HG03469 (cell line): ENCODE measurements around the gene EXD3.
A peak's percentile ranks its signal among the peaks of the same experiment; 100 is the strongest.
"Not testable (repeated sequence)": the region's sequence is repeated elsewhere in the genome, so short reads cannot be mapped to it uniquely, and the experiment has no call there.

Source experiments
- ATAC-seq: cut with Tn5 transposase; IDR thresholded peaks from one replicate; pipeline ENCODE4 v1.9.1; 2021; ENCODE audit warnings: mild to moderate bottlenecking, moderate library complexity, moderate number of reproducible peaks; ENCODE audit not compliant: unreplicated experiment

EXD3 gene, protein sequence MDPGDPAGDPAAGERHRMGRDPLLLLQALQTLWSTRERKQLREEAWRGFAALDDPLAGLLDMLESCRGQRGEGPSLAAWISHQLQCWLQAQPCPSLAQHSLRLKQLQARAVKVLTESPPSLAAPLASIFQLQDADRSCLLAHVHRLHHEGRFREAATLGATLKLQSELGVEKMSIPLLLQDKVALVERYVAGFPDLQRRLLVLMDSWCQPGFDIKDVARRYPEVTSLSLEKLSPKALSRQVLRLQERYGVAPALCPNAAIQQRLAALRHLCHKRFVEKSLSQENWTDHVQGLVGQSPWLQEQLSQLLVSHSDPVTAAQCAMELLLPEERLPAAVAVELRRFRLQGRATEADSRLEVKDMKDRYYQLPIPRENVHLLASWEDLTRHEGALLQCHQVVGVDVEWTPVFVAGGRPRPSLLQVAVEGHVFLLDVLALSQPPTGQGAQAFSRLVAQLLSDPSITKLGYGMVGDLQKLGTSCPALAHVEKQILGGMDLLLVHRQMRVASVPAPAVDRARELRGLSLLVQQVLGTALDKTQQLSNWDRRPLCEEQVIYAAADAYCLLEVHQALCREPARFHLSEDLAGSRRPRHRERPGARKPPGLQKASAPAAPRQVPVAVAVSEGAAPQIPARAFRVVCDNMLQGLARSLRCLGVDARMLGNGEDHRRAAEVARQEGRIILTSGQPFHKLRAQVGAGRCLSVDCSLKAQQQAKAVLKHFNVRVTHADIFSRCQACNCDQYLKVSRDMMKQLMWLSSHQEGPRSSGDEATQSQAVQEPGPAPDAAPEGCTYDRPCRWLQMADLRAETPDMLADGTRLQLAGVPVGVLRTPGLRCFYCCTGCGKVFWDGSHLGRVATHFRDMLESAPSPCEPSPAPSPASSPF

DNA sequence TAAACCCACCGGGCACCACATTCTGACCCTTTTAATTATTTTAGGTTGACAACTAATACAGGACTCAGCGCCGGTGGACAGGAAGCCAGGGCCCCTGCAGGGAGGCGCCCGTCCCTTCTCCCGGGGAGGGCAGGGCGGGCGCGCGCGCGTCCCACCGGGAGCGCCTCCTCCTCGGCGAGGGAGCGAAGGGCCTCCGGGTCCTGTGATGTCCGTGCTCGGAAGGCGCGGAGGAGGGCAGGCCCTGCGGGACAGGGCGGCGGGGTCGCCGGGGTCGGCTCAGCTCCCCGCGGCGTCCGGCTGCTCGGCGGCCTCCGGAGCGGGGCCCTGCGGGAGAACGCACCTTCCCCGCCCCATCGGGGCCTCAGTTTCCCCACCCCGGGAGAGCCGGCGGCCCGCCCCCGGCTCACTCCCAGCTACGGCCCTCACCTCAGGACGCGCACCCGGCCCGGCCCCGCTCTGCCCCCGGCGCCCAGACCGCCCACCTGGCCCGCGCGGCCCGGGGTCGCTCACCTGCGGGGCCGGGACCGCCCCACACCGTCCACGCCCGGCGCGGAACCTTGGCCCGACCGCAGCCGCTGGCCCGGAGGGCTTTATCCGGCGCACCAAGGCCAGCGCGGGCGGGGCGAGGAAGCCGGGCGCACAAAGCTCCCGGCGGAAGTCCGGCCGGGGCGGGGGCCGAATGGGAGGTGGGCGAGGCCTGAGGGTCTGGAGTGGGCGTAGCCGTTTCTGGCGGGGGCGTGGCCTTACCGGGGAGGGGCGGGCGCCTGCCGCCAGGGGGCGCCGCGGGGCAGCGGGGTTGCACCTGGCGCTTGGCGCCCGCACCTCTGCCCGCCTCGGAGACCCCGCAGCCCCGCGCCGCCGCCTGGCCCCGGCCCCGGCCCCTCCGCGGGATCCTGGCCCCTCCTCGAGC lies at the start of gene EXD3, which contains the start of gene NOXA1:
Gene EXD3 (minus strand): TSS at position 559 of the 910 bp plus-strand sequence. CDS start 27,805 bp downstream, outside the sequence.
Gene NOXA1 (plus strand): TSS at position 790 of the 910 bp plus-strand sequence. CDS start 137 bp downstream, outside the sequence.
- ATAC-seq = peak; percentile 61

DNA sequence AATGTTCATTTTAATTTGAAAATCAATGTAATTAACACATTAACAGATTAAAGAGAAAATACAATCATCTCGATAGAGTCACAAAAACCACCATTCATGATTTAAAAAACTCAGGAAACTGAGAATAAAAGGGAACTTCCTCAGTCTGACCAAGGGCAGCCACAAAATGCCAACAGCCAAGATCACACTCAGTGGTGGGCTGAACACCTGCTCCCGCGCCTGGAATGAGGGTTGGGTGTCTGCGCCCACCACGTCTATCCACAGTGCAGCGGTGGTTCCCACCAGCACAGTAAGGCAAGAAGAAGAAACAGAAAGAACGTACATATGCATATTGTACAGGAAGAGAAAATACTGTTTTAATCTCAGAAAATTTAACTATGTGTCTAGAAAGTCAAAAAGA lies 47.8 kb upstream of the EXD3 start:
- no peak for ATAC-seq

GRCh38 chr9:137467896-137468295 lies 44.9 kb upstream of the EXD3 start:
- no peak for ATAC-seq

- ATAC-seq = no peak
Observed at GRCh38 chr9:137467161-137467581, 44.2 kb upstream of the EXD3 start.

DNA sequence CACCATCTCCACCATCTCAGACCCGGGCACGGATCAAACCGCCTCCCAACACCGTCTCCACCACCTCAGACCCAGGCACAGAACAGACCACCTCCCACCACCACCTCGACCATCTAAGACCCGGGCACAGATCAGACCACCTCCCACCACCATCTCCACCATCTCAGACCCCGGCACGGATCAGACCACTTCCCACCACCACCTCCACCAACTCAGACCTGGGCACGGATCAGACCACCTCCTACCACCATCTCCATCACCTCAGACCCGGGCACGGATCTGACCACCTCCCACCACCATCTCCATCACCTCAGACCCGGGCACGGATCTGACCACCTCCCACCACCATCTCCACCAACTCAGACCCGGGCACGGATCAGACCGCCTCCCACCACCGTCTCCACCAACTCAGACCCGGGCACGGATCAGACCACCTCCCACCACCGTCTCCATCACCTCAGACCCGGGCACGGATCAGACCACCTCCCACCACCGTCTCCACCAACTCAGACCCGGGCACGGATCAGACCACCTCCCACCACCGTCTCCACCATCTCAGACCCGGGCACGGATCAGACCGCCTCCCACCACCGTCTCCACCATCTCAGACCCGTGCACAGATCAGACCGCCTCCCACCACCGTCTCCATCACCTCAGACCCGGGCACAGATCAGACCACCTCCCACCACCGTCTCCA lies 43.6 kb upstream of the EXD3 start:
- ATAC-seq = not testable (repeated sequence)

DNA sequence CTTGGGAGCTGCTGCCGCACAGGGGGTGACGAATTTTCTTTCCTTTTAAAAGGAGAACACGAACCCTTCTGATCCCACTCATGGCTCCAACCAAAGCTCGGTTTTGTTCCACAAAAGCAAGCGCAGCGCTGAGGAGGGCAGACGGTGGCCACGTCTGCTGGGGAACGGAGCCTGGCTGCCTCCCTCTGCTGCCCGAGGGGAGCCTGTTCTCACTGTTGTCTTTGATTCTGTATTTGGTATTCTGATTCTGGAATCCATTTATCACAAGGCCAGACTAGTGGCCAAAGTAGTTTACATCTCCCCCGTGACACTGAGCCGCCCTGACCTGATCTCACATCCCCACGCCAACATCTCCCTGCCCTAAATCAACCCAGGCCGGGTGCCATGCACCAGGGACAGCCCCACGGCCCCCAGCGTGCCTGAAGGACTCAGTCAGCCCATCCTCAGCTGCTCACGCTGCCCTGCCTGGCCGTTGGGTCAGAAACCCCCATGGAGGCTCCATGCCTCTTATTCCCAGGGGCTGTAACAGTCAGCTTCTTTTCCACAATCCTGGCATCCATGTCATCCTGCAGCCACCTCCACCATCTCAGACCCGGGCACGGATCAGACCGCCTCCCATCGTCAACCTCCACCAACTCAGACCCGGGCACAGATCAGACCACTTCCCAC lies 42.9 kb upstream of the EXD3 start:
- ATAC-seq = no peak

DNA sequence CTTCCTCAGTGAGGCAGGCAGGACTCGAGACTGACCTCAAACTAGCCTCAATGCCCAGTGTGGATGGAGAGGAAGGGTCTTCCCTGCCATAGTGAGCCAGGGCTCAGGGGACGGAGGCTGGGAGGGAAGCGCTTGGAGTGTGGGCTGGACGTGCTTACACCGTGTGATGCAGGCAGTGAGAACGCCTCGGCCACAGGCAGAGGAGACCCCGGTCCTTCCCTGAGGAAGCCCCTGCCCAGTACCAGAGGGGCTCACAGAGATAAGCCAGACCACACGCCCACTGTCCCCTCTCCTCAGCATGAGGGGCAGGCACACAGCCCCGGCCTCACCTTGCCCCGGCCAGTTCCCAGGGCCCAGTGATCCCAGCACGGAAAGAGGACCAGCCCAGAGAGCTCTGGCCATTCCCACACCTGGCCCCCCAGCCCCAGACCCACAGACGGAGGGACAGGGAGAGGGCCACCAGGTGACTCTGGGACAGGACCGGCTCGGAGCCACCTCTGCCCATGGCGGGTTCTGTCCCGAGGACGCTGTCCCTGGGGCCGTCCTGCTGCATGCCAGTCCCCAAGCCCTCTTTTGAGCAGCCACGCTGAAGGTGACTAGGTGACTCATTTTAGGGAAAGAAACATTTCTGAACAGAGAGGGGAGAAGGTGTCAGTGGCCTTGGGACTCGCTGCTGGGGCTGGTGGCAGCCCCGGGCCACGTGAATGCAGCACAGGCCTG lies 42.2 kb upstream of the EXD3 start:
- no peak for ATAC-seq

- no peak for ATAC-seq
Observed at GRCh38 chr9:137464291-137464999, 41.5 kb upstream of the EXD3 start.

GRCh38 chr9:137463931-137464290 lies 40.9 kb upstream of the EXD3 start:
- ATAC-seq = no peak

GRCh38 chr9:137462986-137463930 lies 40.3 kb upstream of the EXD3 start:
- ATAC-seq = no peak

DNA sequence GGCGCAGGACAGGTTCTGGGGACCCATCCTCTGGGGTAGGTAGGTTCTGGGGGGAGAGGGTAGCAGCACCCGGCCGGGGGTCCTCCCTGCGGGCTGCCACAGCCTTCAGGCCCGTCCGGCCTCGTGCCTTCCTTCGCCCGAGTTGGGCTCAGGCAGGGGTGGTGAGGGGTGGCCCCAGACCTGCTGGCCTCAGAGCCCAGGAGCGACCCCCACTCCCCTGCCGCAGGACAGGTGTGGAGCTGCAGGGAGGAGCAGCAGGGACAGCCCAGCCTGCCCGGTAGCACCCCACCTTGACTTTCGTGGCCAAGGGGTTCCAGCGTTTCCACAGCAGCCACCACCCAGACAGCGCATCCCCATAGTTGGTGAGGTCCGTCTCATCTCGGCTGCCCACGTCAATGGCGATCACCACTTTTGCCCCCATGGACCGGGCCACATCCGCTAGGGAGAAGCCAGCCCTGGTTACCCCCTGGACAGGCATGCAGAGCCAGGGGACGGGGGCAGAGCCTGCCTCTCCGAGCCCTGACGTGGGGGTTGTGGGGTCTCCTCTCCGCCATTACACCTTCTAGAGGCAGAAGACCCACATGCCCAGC lies 39.5 kb upstream of the EXD3 start:
- no peak for ATAC-seq

GRCh38 chr9:137461663-137462395 lies 38.9 kb upstream of the EXD3 start:
- ATAC-seq = no peak

- ATAC-seq = no peak
Observed at GRCh38 chr9:137461316-137461662, 38.3 kb upstream of the EXD3 start.

- no peak for ATAC-seq
Observed at GRCh38 chr9:137460363-137461315, 37.7 kb upstream of the EXD3 start.
